Calu3 (cell line): Measurements from ENCODE around the gene FIBP. TPM values are rescaled to one million over a fixed set of nuclear protein-coding genes. Genes with fewer than 3 reads are reported as not detected.

Source experiments
- BruUV-seq: library from RNA; stranded (reverse); fragments of 400-500 nt; replicated peaks from 2 replicates; lab custom pipeline; 2021; lab: Mats Ljungman, UMichigan
- CTCF ChIA-PET: fragments of 300-600 bp; sonication (Branson Sonifier 250); formaldehyde crosslinking; loops from one replicate; lab custom pipeline; 2022; ENCODE audit warnings: antibody characterized with exemption; lab: Charles Lee
- DNase-seq: peaks from one replicate; pipeline ENCODE4 v3.0.0; 2022
- H3K27ac Mint-ChIP-seq: one replicate; pipeline ENCODE4 v1.8.0; 2022; ENCODE audit warnings: mixed read lengths; ENCODE audit not compliant: unreplicated experiment
- H3K27me3 Mint-ChIP-seq: one replicate; pipeline ENCODE4 v1.8.0; 2022; ENCODE audit warnings: mixed read lengths; ENCODE audit not compliant: unreplicated experiment
- H3K36me3 Mint-ChIP-seq: one replicate; pipeline ENCODE4 v1.8.0; 2022; ENCODE audit warnings: mild to moderate bottlenecking, moderate library complexity, mixed read lengths; ENCODE audit not compliant: insufficient read depth, unreplicated experiment
- H3K4me1 Mint-ChIP-seq: one replicate; pipeline ENCODE4 v1.8.0; 2022; ENCODE audit warnings: mild to moderate bottlenecking, low read depth, mixed read lengths; ENCODE audit not compliant: unreplicated experiment
- H3K4me3 Mint-ChIP-seq: one replicate; pipeline ENCODE4 v1.8.0; 2022; ENCODE audit warnings: mild to moderate bottlenecking, low read depth, moderate library complexity, mixed read lengths; ENCODE audit not compliant: unreplicated experiment
- H3K9me3 Mint-ChIP-seq: one replicate; pipeline ENCODE4 v1.8.0; 2022; ENCODE audit warnings: low read depth, mixed read lengths; ENCODE audit not compliant: unreplicated experiment
- CTCF ChIP-seq: fragments of 200-600 bp; IDR thresholded peaks from one replicate; pipeline ENCODE4 v1.8.0; 2022; ENCODE audit warnings: antibody characterized with exemption; ENCODE audit not compliant: unreplicated experiment
- intact Hi-C: fragments of 100-400 bp; cut with micrococcal nuclease; formaldehyde crosslinking; loops from one replicate; pipeline ENCODE4 v1.10.0; 2022; ENCODE audit not compliant: unreplicated experiment
- total RNA-seq: library from RNA; stranded (reverse); gene quantifications from 2 replicates; pipeline ENCODE4 v1.2.3, GENCODE V29; 2022

The FIBP gene
- total RNA-seq, 1 experiment from 2014 or later = 75.8 TPM

- Mint-ChIP-seq H3K36me3 (peaks cover 29% of the 10 kb centered on the region), H3K4me1 (peaks cover 9% of the 10 kb centered on the region), H3K4me3 (peak within 1 kb of the TSS; percentile 80), H3K9me3 (no peaks in the 10 kb centered on the region), H3K27me3 (peaks cover 29% of the 10 kb centered on the region), H3K27ac (no peak within 1 kb of the TSS)
- CTCF ChIA-PET = interaction anchor here (2.3 kb wide), 1 partner anchor 13 kb away, joined by 12 read pairs; the partner anchor contains the start of gene MUS81
- DNase-seq = no peak
- intact Hi-C loops = no loop called here
- TF ChIP-seq CTCF = no peak
- BruUV-seq = no TSS peak
Measured at GRCh38 chr11:65872586-65873317, 15.5 kb downstream of the FIBP start, which contains the start of gene EFEMP2. EFEMP2 (minus strand) TSS chr11:65872800; CDS start chr11:65872354, 446 bp downstream.

GRCh38 chr11:65871811-65872548 is 16.3 kb downstream of the FIBP start:
- Mint-ChIP-seq H3K27ac (no peak overlapping the region), H3K36me3 (peaks cover 28% of the 10 kb centered on the region), H3K4me1 (peaks cover 9% of the 10 kb centered on the region), H3K4me3 (no peak overlapping the region), H3K27me3 (peaks cover 29% of the 10 kb centered on the region), H3K9me3 (no peaks in the 10 kb centered on the region)
- CTCF ChIA-PET = interaction anchor here (1.0 to 2.3 kb wide), 2 partner anchors 12 kb away, joined by 7 to 12 read pairs; partner anchors contain the start of gene MUS81
- no peak for TF ChIP-seq CTCF
- BruUV-seq = no TSS peak
- intact Hi-C loops = no loop called here
- DNase-seq = no peak

GRCh38 chr11:65870706-65871681 is 17.3 kb downstream of the FIBP start:
- H3K9me3 Mint-ChIP-seq = no peaks in the 10 kb centered on the region
- CTCF ChIA-PET = interaction anchor here (1.0 to 2.3 kb wide), 2 partner anchors 11 to 13 kb away, joined by 7 to 12 read pairs; partner anchors contain the start of gene MUS81
- no peak for TF ChIP-seq CTCF
- H3K4me1 Mint-ChIP-seq = peaks cover 9% of the 10 kb centered on the region
- H3K27me3 Mint-ChIP-seq = peaks cover 29% of the 10 kb centered on the region
- peaks cover 35% of the 10 kb centered on the region for H3K36me3 Mint-ChIP-seq
- no peak overlapping the region for H3K4me3 Mint-ChIP-seq
- no peak for DNase-seq
- no peak overlapping the region for H3K27ac Mint-ChIP-seq
- no TSS peak for BruUV-seq
- intact Hi-C loops = no loop called here

DNA sequence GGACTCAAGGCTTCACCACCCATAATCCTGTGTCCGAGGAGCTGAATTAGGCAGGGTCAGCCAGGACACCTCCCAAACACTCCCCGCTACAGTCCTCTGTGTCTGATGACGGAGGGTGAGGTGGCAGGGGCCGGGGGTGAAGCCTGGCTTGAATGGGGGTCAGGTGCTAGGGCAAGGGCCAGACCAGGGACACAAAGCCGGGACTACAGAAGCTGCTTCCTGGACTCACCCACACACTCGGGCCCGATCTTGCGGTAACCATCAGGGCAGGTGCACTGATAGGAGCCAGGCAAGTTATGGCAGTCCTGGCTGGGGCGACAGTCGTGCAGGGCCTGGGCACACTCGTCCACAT is 18.0 kb downstream of the FIBP start:
- peaks cover 9% of the 10 kb centered on the region for H3K4me1 Mint-ChIP-seq
- H3K9me3 Mint-ChIP-seq = no peaks in the 10 kb centered on the region
- H3K27ac Mint-ChIP-seq = no peak overlapping the region
- DNase-seq = no peak
- no TSS peak for BruUV-seq
- TF ChIP-seq CTCF = no peak
- peaks cover 29% of the 10 kb centered on the region for H3K27me3 Mint-ChIP-seq
- H3K4me3 Mint-ChIP-seq = no peak overlapping the region
- H3K36me3 Mint-ChIP-seq = peaks cover 36% of the 10 kb centered on the region
- intact Hi-C loops = no loop called here
- CTCF ChIA-PET = interaction anchor here (1.2 to 2.3 kb wide), 2 partner anchors 11 kb away, joined by 4 to 12 read pairs; partner anchors contain the start of gene MUS81
